ENCODE measurements around the gene FBXW11. TPM values are rescaled to one million over a fixed set of nuclear protein-coding genes. Genes with fewer than 3 reads are reported as not detected.

FBXW11 gene
- total and polyA plus RNA-seq, 2 of the 8 experiments (the other 6 are each of a cell fraction or from before 2014, with no cell fraction given), result 45.0 to 75.6 TPM

DNA sequence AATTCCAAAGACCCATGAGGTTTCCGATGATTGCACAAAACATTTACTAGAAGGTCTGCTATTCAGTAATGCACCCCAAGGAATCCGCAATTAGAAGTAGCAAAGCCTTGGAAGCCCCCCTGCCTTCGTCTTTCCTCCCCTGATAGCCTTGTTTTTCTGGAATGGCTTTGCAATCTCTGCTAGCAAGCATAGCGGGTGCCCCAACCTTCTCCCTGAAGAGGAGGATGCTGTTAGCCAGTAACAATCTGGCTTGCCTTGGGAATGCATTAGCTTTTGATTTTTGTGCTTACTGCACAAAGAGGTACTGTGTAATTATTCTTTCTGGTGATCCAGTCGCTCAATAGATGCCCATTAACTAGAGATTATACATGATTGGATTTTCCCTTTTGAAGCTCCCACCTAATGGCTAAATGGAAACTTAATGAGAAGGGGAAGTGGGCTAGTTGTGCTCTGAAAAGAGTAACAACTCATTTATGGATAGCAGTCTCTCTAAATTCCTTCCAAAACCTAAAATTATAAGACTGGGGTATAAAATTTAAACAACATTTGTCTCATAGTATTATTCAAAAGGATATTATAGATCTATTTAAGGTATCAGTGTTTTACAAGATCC lies 91.6 kb downstream of the FBXW11 start:
- Histone ChIP-seq H4K8ac (ENCODE audit: extremely low read depth, insufficient read depth, low read length) (no peak overlapping the region), H2BK15ac (ENCODE audit: low read length) (no peak overlapping the region), H4K5ac (ENCODE audit: insufficient read length, low read depth, low read length) (no peak overlapping the region), H2BK12ac (ENCODE audit: low read depth, low read length) (no peak overlapping the region), H3K4me1 (replicated peaks in 1 of 4; ENCODE audit: control insufficient read depth in 3 of 4, insufficient read depth in 4 of 4, low read length in 3 of 4) (peaks cover 0 to 11% (median 9%) of the 10 kb centered on the region in 4 experiments; a peak in 5 of 7 replicates), H3K4ac (replicated peaks; ENCODE audit: insufficient read length, low read depth, low read length) (no peak overlapping the region), H3K9me3 (ENCODE audit: insufficient read depth in 2 of 2, low read depth in 1 of 2, low read length in 1 of 2) (no peaks in the 10 kb centered on the region), H2BK20ac (ENCODE audit: low read length) (no peak overlapping the region), H3K14ac (ENCODE audit: insufficient read length) (no peak overlapping the region), H3K27me3 (replicated peaks in 1 of 4; ENCODE audit: control insufficient read depth in 3 of 4, extremely low read depth in 1 of 4, insufficient read depth in 3 of 4, low read length in 3 of 4) (no peaks in the 10 kb centered on the region), H3K4me2 (ENCODE audit: insufficient read depth in 1 of 2, low read depth in 2 of 2, low read length in 2 of 2) (no peak overlapping the region), H3K27ac (ENCODE audit: low read depth, low read length) (no peak overlapping the region), H4K91ac (replicated peaks; ENCODE audit: insufficient read length, low read length) (no peak overlapping the region), H3K18ac (ENCODE audit: extremely low read depth, low read length) (no peak overlapping the region), H3K23me2 (ENCODE audit: low read depth, low read length) (no peaks in the 10 kb centered on the region; the same call in 1 of the 2 replicates), H3K79me1 (ENCODE audit: low read depth, low read length) (peaks cover 4% of the 10 kb centered on the region; the same call in 1 of the 2 replicates), H2BK5ac (ENCODE audit: low read depth, low read length) (no peak overlapping the region), H3K9ac (replicated peaks in 1 of 4; ENCODE audit: extremely low read depth in 1 of 4, low read depth in 3 of 4, low read length in 3 of 4) (no peak overlapping the region), H2AFZ (ENCODE audit: low read length) (no peak overlapping the region), H3K36me3 (ENCODE audit: control insufficient read depth in 2 of 4, insufficient read depth in 4 of 4, low read length in 3 of 4) (peaks cover 0 to 4% (median 1%) of the 10 kb centered on the region in 4 experiments; a peak in 4 of 8 replicates), H3K4me3 (ENCODE audit: extremely low read depth in 1 of 4, insufficient read depth in 2 of 4, low read depth in 3 of 4, low read length in 4 of 4) (no peak overlapping the region), H4K20me1 (replicated peaks in 1 of 2; ENCODE audit: control insufficient read depth in 1 of 2, insufficient read depth in 2 of 2, low read length in 2 of 2) (peaks cover 11 to 16% of the 10 kb centered on the region in 2 experiments), H2AK5ac (ENCODE audit: low read depth, low read length) (no peak overlapping the region), H3K56ac (replicated peaks; ENCODE audit: insufficient read length, low read depth, low read length) (no peak overlapping the region), H2BK120ac (replicated peaks; ENCODE audit: low read depth, low read length) (no peak overlapping the region), H3K79me2 (ENCODE audit: control insufficient read depth in 1 of 2, insufficient read depth in 2 of 2, low read length in 2 of 2) (peaks cover 7 to 95% of the 10 kb centered on the region in 2 experiments; a peak in 3 of 4 replicates), H3K23ac (ENCODE audit: insufficient read length) (no peak overlapping the region)
- WGBS, 2 experiments (ENCODE audit: extremely low coverage in 1 of 2, insufficient coverage in 1 of 2, insufficient read length in 1 of 2, insufficient replicate concordance in 2 of 2, low coverage in 1 of 2, low lambda C conversion rate in 2 of 2, missing lambda C conversion rate in 1 of 2), result 68% methylated on average over 5 of the region's 5 CpGs; no CpG with 5 or more reads in 1 of the 2 experiments
- DNase-seq (ENCODE audit: low read depth in 1 of 2, low spot score in 2 of 2) (no peak), FAIRE-seq (peak; percentile 48)
- CTCF ChIA-PET (ENCODE audit: partially characterized antibody), result interaction anchor here (0.6 to 1.8 kb wide), 4 partner anchors 16 to 144 kb away, joined by 3 to 5 read pairs (median 3); no protein-coding TSS in a partner anchor
- no peak for TF ChIP-seq RNF2 (IDR thresholded peaks at IDR 0.05; ENCODE audit: borderline replicate concordance, low read depth, low read length, missing control alignments, poor library complexity, severe bottlenecking)
- TF ChIP-seq CBX5 (IDR thresholded peaks at IDR 0.05; ENCODE audit: low read depth, low read length), result no peak
- TF ChIP-seq RFX5 (IDR thresholded peaks at IDR 0.05; ENCODE audit: borderline replicate concordance, low read depth, low read length), result no peak
- no peak for TF ChIP-seq NRF1 (IDR thresholded peaks at IDR 0.05; ENCODE audit: low read depth, low read length)
- no peak for TF ChIP-seq EGR1 (IDR thresholded peaks at IDR 0.05; ENCODE audit: borderline replicate concordance, low read depth, low read length)
- TF ChIP-seq SP4 (IDR thresholded peaks at IDR 0.05; ENCODE audit: low read length), result no peak
- no peak for TF ChIP-seq BCL11A (IDR thresholded peaks at IDR 0.05; ENCODE audit: low read depth in 2 of 2, low read length in 2 of 2)
- no peak for TF ChIP-seq TBP (IDR thresholded peaks at IDR 0.05; ENCODE audit: low read depth, low read length)
- no peak for TF ChIP-seq KDM4A (IDR thresholded peaks at IDR 0.05; ENCODE audit: low read depth, low read length, severe bottlenecking)
- no peak for TF ChIP-seq ZNF274 (IDR thresholded peaks at IDR 0.05; ENCODE audit: borderline replicate concordance, extremely low read depth, low read length)
- TF ChIP-seq CHD1 (IDR thresholded peaks at IDR 0.05; ENCODE audit: low read depth, low read length), result no peak
- no peak for TF ChIP-seq JUND (IDR thresholded peaks at IDR 0.05; ENCODE audit: low read length)
- TF ChIP-seq ASH2L (IDR thresholded peaks at IDR 0.05; ENCODE audit: low read length), result no peak
- no peak for TF ChIP-seq TAF1 (IDR thresholded peaks at IDR 0.05; ENCODE audit: low read depth, low read length)
- POLR2A ChIA-PET (ENCODE audit: partially characterized antibody), result interaction anchor here (0.6 kb wide), 1 partner anchor 21 kb away, joined by 3 read pairs; no protein-coding TSS in a partner anchor

Data from H1 (cell line).